GM23338 (cell line): ENCODE measurements around the gene PLD5. TPM values are rescaled to one million over a fixed set of nuclear protein-coding genes. Genes with fewer than 3 reads are reported as not detected.

Experiments used
- ATAC-seq: fragments of 200-7000 bp; cut with Tn5 transposase; 3 replicates; pipeline ENCODE4 v1.9.1; 2020
- DNase-seq: peaks from one replicate; pipeline ENCODE4 v3.0.0-alpha.2; 2015; ENCODE audit warnings: low spot score
- H2AFZ ChIP-seq: fragments of 200-600 bp; sonication (generic); 2 replicates; pipeline ENCODE4 v1.8.0; 2016; ENCODE audit warnings: antibody characterized with exemption, mild to moderate bottlenecking, moderate library complexity
- H3F3A ChIP-seq: fragments of 200-600 bp; sonication (generic); replicated peaks from 2 replicates; pipeline ENCODE4 v1.8.0; 2017; ENCODE audit warnings: antibody characterized with exemption, mixed run types, low read depth
- H3K27ac ChIP-seq: fragments of 200-600 bp; sonication (generic); 2 replicates; pipeline ENCODE4 v1.6.1; 2016; ENCODE audit warnings: low read depth
- H3K27me3 ChIP-seq: fragments of 200-600 bp; sonication (generic); 2 replicates; pipeline ENCODE4 v1.8.0; 2016; ENCODE audit warnings: mild to moderate bottlenecking, mixed run types, moderate library complexity; ENCODE audit not compliant: insufficient read depth
- H3K36me3 ChIP-seq: fragments of 200-600 bp; sonication (generic); 2 replicates; pipeline ENCODE4 v1.8.0; 2016; ENCODE audit warnings: mild to moderate bottlenecking; ENCODE audit not compliant: insufficient read depth
- H3K4me1 ChIP-seq: fragments of 200-600 bp; sonication (generic); 2 replicates; pipeline ENCODE4 v1.8.0; 2016; ENCODE audit warnings: mild to moderate bottlenecking, moderate library complexity; ENCODE audit not compliant: insufficient read depth
- H3K4me2 ChIP-seq: fragments of 200-600 bp; sonication (generic); 2 replicates; pipeline ENCODE4 v1.7.1; 2017; ENCODE audit warnings: mixed run types
- H3K4me3 ChIP-seq: fragments of 200-600 bp; sonication (generic); 2 replicates; pipeline ENCODE4 v1.6.1; 2016; ENCODE audit warnings: mixed run types
- H3K79me2 ChIP-seq: fragments of 200-600 bp; sonication (generic); replicated peaks from 2 replicates; pipeline ENCODE4 v1.8.0; 2017; ENCODE audit warnings: mild to moderate bottlenecking; ENCODE audit not compliant: insufficient read depth
- H3K9me2 ChIP-seq: fragments of 200-600 bp; sonication (generic); 2 replicates; pipeline ENCODE4 v1.8.0; 2017; ENCODE audit not compliant: insufficient read depth
- H4K20me1 ChIP-seq: fragments of 200-600 bp; sonication (generic); replicated peaks from 2 replicates; pipeline ENCODE4 v1.8.0; 2017; ENCODE audit warnings: mild to moderate bottlenecking; ENCODE audit not compliant: insufficient read depth
- H3K27ac Mint-ChIP-seq: 2 replicates; pipeline ENCODE4 v1.8.0; 2020; ENCODE audit warnings: inconsistent platforms, mild to moderate bottlenecking, moderate library complexity, mixed read lengths
- H3K27me3 Mint-ChIP-seq: 3 replicates; pipeline ENCODE4 v1.8.0; 2022; ENCODE audit warnings: low read depth, mild to moderate bottlenecking, moderate library complexity, mixed read lengths, inconsistent platforms; ENCODE audit not compliant: insufficient read depth, poor library complexity
- H3K36me3 Mint-ChIP-seq: 3 replicates; pipeline ENCODE4 v1.8.0; 2021; ENCODE audit warnings: low read depth, mild to moderate bottlenecking, inconsistent platforms, moderate library complexity, mixed read lengths
- H3K4me1 Mint-ChIP-seq: 3 replicates; pipeline ENCODE4 v1.8.0; 2020; ENCODE audit warnings: mild to moderate bottlenecking, inconsistent platforms, mixed read lengths
- H3K4me3 Mint-ChIP-seq: 3 replicates; pipeline ENCODE4 v1.8.0; 2021; ENCODE audit warnings: moderate library complexity, mild to moderate bottlenecking, inconsistent platforms, mixed read lengths
- H3K9me3 Mint-ChIP-seq: 3 replicates; pipeline ENCODE4 v1.8.0; 2020; ENCODE audit warnings: moderate library complexity, mild to moderate bottlenecking, inconsistent platforms, mixed read lengths
- CREB1 ChIP-seq: fragments of 250-450 bp; sonication (Bioruptor Pico); IDR thresholded peaks from 2 replicates; pipeline ENCODE4 v1.5.0; 2020; ENCODE audit warnings: low read depth, mild to moderate bottlenecking, moderate library complexity
- CTCF ChIP-seq, 2 experiments: fragments of 200-600 bp in 1 of 2; sonication (generic) in 1 of 2; conservative IDR thresholded peaks; 2 replicates each; pipeline versions ENCODE4 v1.5.1 to v1.6.1; 2016 to 2017; ENCODE audit warnings: antibody characterized with exemption in 2 of 2, low read depth in 2 of 2, mild to moderate bottlenecking in 2 of 2, moderate library complexity in 1 of 2
- EZH2 ChIP-seq: fragments of 200-600 bp; sonication (generic); IDR thresholded peaks from one replicate; pipeline ENCODE4 v1.8.0; 2017; ENCODE audit warnings: antibody characterized with exemption, mild to moderate bottlenecking, low read depth; ENCODE audit not compliant: unreplicated experiment
- EZH2phosphoT487 ChIP-seq: fragments of 200-600 bp; sonication (generic); IDR thresholded peaks from one replicate; pipeline ENCODE4 v1.8.1; 2018; ENCODE audit warnings: antibody characterized with exemption; ENCODE audit not compliant: unreplicated experiment
- JUNB ChIP-seq: IDR thresholded peaks from one replicate; pipeline ENCODE4 v1.6.1; 2016; ENCODE audit warnings: antibody characterized with exemption; ENCODE audit not compliant: unreplicated experiment
- NANOG ChIP-seq: IDR thresholded peaks from 2 replicates; pipeline ENCODE4 v1.6.1; 2016; ENCODE audit warnings: antibody characterized with exemption, borderline replicate concordance
- POLR2AphosphoS5 ChIP-seq: IDR thresholded peaks from 2 replicates; pipeline ENCODE4 v1.6.1; 2016; ENCODE audit warnings: antibody characterized with exemption, low read depth
- STAT1 ChIP-seq: IDR thresholded peaks from one replicate; pipeline ENCODE4 v1.6.1; 2016; ENCODE audit warnings: antibody characterized with exemption; ENCODE audit not compliant: unreplicated experiment
- ZNF114 ChIP-seq: fragments of 250-450 bp; sonication (Bioruptor Pico); IDR thresholded peaks from 2 replicates; pipeline ENCODE4 v1.5.0; 2020; ENCODE audit warnings: mild to moderate bottlenecking, moderate library complexity
- ZNF331 ChIP-seq: fragments of 250-450 bp; sonication (Bioruptor Pico); IDR thresholded peaks from 2 replicates; pipeline ENCODE4 v1.5.0; 2020; ENCODE audit warnings: low read depth, mild to moderate bottlenecking, moderate library complexity
- polyA plus RNA-seq: library from polyadenylated mRNA; unstranded; fragments of >200 nt; fragmentation: Nextera tagmentation; extraction: Ambion mirVana; gene quantifications from 2 replicates; pipeline ENCODE4 v1.2.1, GENCODE V29; 2016
- total RNA-seq: library from RNA; depleted of rRNA; stranded (reverse); fragments of >200 nt; shearing (Covaris generic); gene quantifications from 2 replicates; pipeline ENCODE4 v1.2.3, GENCODE V29; 2014
- TF ChIP-seq, protein P1 (sequence below): IDR thresholded peaks from 2 replicates; pipeline ENCODE4 v1.6.1; 2016; ENCODE audit warnings: antibody characterized with exemption
- TF ChIP-seq, protein P2 (sequence below): IDR thresholded peaks from one replicate; pipeline ENCODE4 v1.6.1; 2018; ENCODE audit warnings: antibody characterized with exemption; ENCODE audit not compliant: unreplicated experiment
- TF ChIP-seq, protein P3 (sequence below): fragments of 250-450 bp; sonication (Bioruptor Pico); IDR thresholded peaks from 2 replicates; pipeline ENCODE4 v1.5.0; 2020; ENCODE audit warnings: mild to moderate bottlenecking, moderate library complexity

PLD5 gene
- total and polyA plus RNA-seq, 2 experiments from 2014 or later: 5.5 to 5.8 TPM

DNA sequence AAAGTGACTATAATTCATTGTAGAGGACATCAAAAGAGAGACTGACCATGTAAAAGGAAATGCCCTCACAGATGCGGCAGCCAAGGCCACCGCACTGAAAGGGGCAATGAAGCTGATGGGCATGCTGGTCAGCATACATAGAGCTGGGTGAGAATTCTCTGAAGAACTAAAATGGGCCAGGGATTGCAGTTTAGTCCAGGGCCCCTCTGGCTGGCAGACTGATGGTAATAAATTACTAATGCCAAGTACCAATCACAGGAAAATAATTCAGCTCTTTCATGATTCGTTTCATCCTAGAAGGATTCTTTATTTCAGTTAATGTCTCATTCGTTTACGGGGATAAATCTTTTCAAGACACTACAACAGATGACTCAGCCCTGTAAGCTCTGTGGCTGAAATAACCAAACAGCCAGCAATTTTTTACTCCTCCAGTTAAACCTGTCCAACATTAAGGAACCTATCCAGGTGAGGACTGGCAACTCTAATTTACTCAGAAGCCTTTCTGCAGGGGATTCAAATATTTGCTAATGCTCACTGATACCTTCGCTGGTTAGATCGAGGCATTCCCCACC is 468.7 kb downstream of the PLD5 start:
- Histone ChIP-seq H3K36me3 (no peaks in the 10 kb centered on the region), H2AFZ (no peak overlapping the region), H3K79me2 (no peaks in the 10 kb centered on the region), H3K4me3 (no peak overlapping the region), H3K27ac (no peak overlapping the region), H3F3A (no peaks in the 10 kb centered on the region), H4K20me1 (no peaks in the 10 kb centered on the region), H3K9me2 (peaks cover 4% of the 10 kb centered on the region; the same call in 1 of the 2 replicates), H3K4me2 (no peak overlapping the region), H3K4me1 (peaks cover 16% of the 10 kb centered on the region), H3K27me3 (no peaks in the 10 kb centered on the region)
- H3K36me3 Mint-ChIP-seq: peaks cover 3% of the 10 kb centered on the region; the same call in 2 of the 3 replicates
- H3K4me3 Mint-ChIP-seq: no peak overlapping the region
- DNase-seq (no peak), ATAC-seq (no peak)
- H3K27me3 Mint-ChIP-seq: peaks cover 2% of the 10 kb centered on the region
- H3K9me3 Mint-ChIP-seq: peaks cover 7% of the 10 kb centered on the region; the same call in 2 of the 3 replicates
- H3K27ac Mint-ChIP-seq: 0 out of 2 replicates have a peak overlapping the region, but pooled peaks have one; percentile 1
- H3K4me1 Mint-ChIP-seq: peaks cover 25% of the 10 kb centered on the region
- TF ChIP-seq JUNB (no peak), CREB1 (no peak), EZH2 (no peak), NANOG (no peak), POLR2AphosphoS5 (no peak), STAT1 (no peak), EZH2phosphoT487 (no peak), CTCF (conservative IDR thresholded peaks at IDR 0.05; ENCODE audit: low read depth in 2 of 2) (no peak), ZNF114 (CRISPR knock-in tag) (no peak), ZNF331 (CRISPR knock-in tag) (no peak)
- TF ChIP-seq, protein P1, sequence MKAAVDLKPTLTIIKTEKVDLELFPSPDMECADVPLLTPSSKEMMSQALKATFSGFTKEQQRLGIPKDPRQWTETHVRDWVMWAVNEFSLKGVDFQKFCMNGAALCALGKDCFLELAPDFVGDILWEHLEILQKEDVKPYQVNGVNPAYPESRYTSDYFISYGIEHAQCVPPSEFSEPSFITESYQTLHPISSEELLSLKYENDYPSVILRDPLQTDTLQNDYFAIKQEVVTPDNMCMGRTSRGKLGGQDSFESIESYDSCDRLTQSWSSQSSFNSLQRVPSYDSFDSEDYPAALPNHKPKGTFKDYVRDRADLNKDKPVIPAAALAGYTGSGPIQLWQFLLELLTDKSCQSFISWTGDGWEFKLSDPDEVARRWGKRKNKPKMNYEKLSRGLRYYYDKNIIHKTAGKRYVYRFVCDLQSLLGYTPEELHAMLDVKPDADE: no peak
- TF ChIP-seq, protein P2, sequence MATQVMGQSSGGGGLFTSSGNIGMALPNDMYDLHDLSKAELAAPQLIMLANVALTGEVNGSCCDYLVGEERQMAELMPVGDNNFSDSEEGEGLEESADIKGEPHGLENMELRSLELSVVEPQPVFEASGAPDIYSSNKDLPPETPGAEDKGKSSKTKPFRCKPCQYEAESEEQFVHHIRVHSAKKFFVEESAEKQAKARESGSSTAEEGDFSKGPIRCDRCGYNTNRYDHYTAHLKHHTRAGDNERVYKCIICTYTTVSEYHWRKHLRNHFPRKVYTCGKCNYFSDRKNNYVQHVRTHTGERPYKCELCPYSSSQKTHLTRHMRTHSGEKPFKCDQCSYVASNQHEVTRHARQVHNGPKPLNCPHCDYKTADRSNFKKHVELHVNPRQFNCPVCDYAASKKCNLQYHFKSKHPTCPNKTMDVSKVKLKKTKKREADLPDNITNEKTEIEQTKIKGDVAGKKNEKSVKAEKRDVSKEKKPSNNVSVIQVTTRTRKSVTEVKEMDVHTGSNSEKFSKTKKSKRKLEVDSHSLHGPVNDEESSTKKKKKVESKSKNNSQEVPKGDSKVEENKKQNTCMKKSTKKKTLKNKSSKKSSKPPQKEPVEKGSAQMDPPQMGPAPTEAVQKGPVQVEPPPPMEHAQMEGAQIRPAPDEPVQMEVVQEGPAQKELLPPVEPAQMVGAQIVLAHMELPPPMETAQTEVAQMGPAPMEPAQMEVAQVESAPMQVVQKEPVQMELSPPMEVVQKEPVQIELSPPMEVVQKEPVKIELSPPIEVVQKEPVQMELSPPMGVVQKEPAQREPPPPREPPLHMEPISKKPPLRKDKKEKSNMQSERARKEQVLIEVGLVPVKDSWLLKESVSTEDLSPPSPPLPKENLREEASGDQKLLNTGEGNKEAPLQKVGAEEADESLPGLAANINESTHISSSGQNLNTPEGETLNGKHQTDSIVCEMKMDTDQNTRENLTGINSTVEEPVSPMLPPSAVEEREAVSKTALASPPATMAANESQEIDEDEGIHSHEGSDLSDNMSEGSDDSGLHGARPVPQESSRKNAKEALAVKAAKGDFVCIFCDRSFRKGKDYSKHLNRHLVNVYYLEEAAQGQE: no peak
- TF ChIP-seq, protein P3, sequence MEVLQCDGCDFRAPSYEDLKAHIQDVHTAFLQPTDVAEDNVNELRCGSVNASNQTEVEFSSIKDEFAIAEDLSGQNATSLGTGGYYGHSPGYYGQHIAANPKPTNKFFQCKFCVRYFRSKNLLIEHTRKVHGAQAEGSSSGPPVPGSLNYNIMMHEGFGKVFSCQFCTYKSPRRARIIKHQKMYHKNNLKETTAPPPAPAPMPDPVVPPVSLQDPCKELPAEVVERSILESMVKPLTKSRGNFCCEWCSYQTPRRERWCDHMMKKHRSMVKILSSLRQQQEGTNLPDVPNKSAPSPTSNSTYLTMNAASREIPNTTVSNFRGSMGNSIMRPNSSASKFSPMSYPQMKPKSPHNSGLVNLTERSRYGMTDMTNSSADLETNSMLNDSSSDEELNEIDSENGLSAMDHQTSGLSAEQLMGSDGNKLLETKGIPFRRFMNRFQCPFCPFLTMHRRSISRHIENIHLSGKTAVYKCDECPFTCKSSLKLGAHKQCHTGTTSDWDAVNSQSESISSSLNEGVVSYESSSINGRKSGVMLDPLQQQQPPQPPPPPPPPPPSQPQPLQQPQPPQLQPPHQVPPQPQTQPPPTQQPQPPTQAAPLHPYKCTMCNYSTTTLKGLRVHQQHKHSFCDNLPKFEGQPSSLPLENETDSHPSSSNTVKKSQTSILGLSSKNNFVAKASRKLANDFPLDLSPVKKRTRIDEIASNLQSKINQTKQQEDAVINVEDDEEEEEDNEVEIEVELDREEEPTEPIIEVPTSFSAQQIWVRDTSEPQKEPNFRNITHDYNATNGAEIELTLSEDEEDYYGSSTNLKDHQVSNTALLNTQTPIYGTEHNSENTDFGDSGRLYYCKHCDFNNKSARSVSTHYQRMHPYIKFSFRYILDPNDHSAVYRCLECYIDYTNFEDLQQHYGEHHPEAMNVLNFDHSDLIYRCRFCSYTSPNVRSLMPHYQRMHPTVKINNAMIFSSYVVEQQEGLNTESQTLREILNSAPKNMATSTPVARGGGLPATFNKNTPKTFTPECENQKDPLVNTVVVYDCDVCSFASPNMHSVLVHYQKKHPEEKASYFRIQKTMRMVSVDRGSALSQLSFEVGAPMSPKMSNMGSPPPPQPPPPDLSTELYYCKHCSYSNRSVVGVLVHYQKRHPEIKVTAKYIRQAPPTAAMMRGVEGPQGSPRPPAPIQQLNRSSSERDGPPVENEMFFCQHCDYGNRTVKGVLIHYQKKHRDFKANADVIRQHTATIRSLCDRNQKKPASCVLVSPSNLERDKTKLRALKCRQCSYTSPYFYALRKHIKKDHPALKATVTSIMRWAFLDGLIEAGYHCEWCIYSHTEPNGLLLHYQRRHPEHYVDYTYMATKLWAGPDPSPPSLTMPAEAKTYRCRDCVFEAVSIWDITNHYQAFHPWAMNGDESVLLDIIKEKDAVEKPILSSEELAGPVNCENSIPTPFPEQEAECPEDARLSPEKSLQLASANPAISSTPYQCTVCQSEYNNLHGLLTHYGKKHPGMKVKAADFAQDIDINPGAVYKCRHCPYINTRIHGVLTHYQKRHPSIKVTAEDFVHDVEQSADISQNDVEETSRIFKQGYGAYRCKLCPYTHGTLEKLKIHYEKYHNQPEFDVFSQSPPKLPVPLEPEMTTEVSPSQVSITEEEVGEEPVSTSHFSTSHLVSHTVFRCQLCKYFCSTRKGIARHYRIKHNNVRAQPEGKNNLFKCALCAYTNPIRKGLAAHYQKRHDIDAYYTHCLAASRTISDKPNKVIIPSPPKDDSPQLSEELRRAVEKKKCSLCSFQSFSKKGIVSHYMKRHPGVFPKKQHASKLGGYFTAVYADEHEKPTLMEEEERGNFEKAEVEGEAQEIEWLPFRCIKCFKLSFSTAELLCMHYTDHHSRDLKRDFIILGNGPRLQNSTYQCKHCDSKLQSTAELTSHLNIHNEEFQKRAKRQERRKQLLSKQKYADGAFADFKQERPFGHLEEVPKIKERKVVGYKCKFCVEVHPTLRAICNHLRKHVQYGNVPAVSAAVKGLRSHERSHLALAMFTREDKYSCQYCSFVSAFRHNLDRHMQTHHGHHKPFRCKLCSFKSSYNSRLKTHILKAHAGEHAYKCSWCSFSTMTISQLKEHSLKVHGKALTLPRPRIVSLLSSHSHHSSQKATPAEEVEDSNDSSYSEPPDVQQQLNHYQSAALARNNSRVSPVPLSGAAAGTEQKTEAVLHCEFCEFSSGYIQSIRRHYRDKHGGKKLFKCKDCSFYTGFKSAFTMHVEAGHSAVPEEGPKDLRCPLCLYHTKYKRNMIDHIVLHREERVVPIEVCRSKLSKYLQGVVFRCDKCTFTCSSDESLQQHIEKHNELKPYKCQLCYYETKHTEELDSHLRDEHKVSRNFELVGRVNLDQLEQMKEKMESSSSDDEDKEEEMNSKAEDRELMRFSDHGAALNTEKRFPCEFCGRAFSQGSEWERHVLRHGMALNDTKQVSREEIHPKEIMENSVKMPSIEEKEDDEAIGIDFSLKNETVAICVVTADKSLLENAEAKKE (CRISPR knock-in tag): no peak
